Mesenchymal stem cell (in vitro differentiated cells and primary cell): Measurements from ENCODE around the gene TOMM70.
"Not testable (repeated sequence)": the region's sequence is repeated elsewhere in the genome, so short reads cannot be mapped to it uniquely, and the experiment has no call there.

Source experiments
- DNase-seq: peaks from one replicate; pipeline ENCODE4 v3.0.0-alpha.2; 2013
- H2AFZ ChIP-seq: one replicate; pipeline ENCODE4 v1.6.1; 2013; ENCODE audit warnings: low read depth, mild to moderate bottlenecking, control low read depth, inconsistent platforms, low read length, moderate library complexity
- H2AK5ac ChIP-seq: 2 replicates; pipeline ENCODE4 v1.6.1; 2013; ENCODE audit warnings: low read length, moderate library complexity, mild to moderate bottlenecking, inconsistent platforms; ENCODE audit not compliant: severe bottlenecking
- H2BK120ac ChIP-seq: one replicate; pipeline ENCODE4 v1.6.1; 2013; ENCODE audit warnings: low read depth, mild to moderate bottlenecking, inconsistent platforms, low read length, moderate library complexity
- H2BK12ac ChIP-seq, 2 experiments: one replicate each; pipeline ENCODE4 v1.6.1; 2013; ENCODE audit warnings: inconsistent platforms in 2 of 2, low read length in 2 of 2, mild to moderate bottlenecking in 2 of 2, moderate library complexity in 2 of 2, control low read depth in 1 of 2
- H2BK15ac ChIP-seq: one replicate; pipeline ENCODE4 v1.6.1; 2013; ENCODE audit warnings: mild to moderate bottlenecking, low read depth, inconsistent platforms; ENCODE audit not compliant: poor library complexity, severe bottlenecking
- H2BK5ac ChIP-seq: 2 replicates; pipeline ENCODE4 v1.6.1; 2013; ENCODE audit warnings: low read depth, mild to moderate bottlenecking, low read length, control low read depth, inconsistent platforms; ENCODE audit not compliant: poor library complexity, severe bottlenecking
- H3K14ac ChIP-seq, 2 experiments: one replicate each; pipeline ENCODE4 v1.6.1; 2013; ENCODE audit warnings: inconsistent platforms in 2 of 2, low read length in 2 of 2, control low read depth in 1 of 2, mild to moderate bottlenecking in 1 of 2, moderate library complexity in 1 of 2
- H3K18ac ChIP-seq, 2 experiments: one replicate each; pipeline ENCODE4 v1.6.1; 2013; ENCODE audit warnings: inconsistent platforms in 2 of 2, low read length in 2 of 2, control low read depth in 1 of 2, low read depth in 1 of 2, mild to moderate bottlenecking in 1 of 2
- H3K23ac ChIP-seq, 2 experiments: one replicate each; pipeline ENCODE4 v1.6.1; 2013; ENCODE audit warnings: inconsistent platforms in 2 of 2, low read length in 2 of 2, mild to moderate bottlenecking in 2 of 2, moderate library complexity in 2 of 2, control low read depth in 1 of 2
- H3K27ac ChIP-seq: 2 replicates; pipeline ENCODE4 v1.5.1; 2013; ENCODE audit warnings: mild to moderate bottlenecking, moderate library complexity, low read length, control low read depth, inconsistent platforms; ENCODE audit not compliant: poor library complexity, severe bottlenecking
- H3K27me3 ChIP-seq, 2 experiments: 2 replicates each; pipeline versions ENCODE4 v1.6.1 to v1.7.0; 2013; ENCODE audit warnings: low read length in 2 of 2, mild to moderate bottlenecking in 2 of 2, moderate library complexity in 2 of 2, control low read depth in 1 of 2, inconsistent platforms in 1 of 2; ENCODE audit not compliant: control insufficient read depth in 1 of 2, insufficient read depth in 1 of 2
- H3K36me3 ChIP-seq, 2 experiments: 2 replicates each; pipeline versions ENCODE4 v1.6.1 to v1.7.0; 2013; ENCODE audit warnings: low read length in 2 of 2, control low read depth in 1 of 2, inconsistent platforms in 1 of 2, low read depth in 1 of 2, mild to moderate bottlenecking in 1 of 2; ENCODE audit not compliant: insufficient read depth in 2 of 2, control insufficient read depth in 1 of 2
- H3K4ac ChIP-seq, 2 experiments: one replicate each; pipeline ENCODE4 v1.6.1; 2013; ENCODE audit warnings: inconsistent platforms in 2 of 2, low read length in 2 of 2, mild to moderate bottlenecking in 2 of 2, moderate library complexity in 2 of 2, control low read depth in 1 of 2, low read depth in 1 of 2
- H3K4me1 ChIP-seq: 2 replicates; pipeline ENCODE4 v1.6.1; 2013; ENCODE audit warnings: low read depth, low read length, control low read depth; ENCODE audit not compliant: control insufficient read depth, insufficient read depth
- H3K4me2 ChIP-seq: 2 replicates; pipeline ENCODE4 v1.6.1; 2013; ENCODE audit warnings: low read length, mild to moderate bottlenecking, inconsistent platforms; ENCODE audit not compliant: poor library complexity, severe bottlenecking
- H3K4me3 ChIP-seq, 2 experiments: 2 replicates each; pipeline versions ENCODE4 v1.5.1 to v1.7.0; 2013; ENCODE audit warnings: low read length in 2 of 2, mild to moderate bottlenecking in 2 of 2, control low read depth in 1 of 2, low read depth in 1 of 2; ENCODE audit not compliant: insufficient read depth in 1 of 2
- H3K79me1 ChIP-seq: replicated peaks from 2 replicates; pipeline ENCODE4 v1.6.1; 2013; ENCODE audit warnings: mild to moderate bottlenecking, control low read depth, low read length, inconsistent platforms; ENCODE audit not compliant: poor library complexity, severe bottlenecking
- H3K9ac ChIP-seq: 2 replicates; pipeline ENCODE4 v1.7.0; 2013; ENCODE audit warnings: mild to moderate bottlenecking, low read length, moderate library complexity
- H3K9me3 ChIP-seq: 2 replicates; pipeline ENCODE4 v1.7.0; 2013; ENCODE audit warnings: mild to moderate bottlenecking, low read length; ENCODE audit not compliant: control insufficient read depth
- H4K8ac ChIP-seq: one replicate; pipeline ENCODE4 v1.6.1; 2013; ENCODE audit warnings: inconsistent platforms, mild to moderate bottlenecking, low read length, moderate library complexity
- H4K91ac ChIP-seq: one replicate; pipeline ENCODE4 v1.6.1; 2013; ENCODE audit warnings: mild to moderate bottlenecking, low read length, inconsistent platforms
- WGBS: methylation state at CpG from one replicate; pipeline ENCODE4 v1.1.7; 2013; ENCODE audit warnings: mixed read lengths; 5-methylcytosine and 5-hydroxymethylcytosine counted together

The TOMM70 gene

GRCh38 chr3:100338911-100339310, 62.0 kb downstream of the TOMM70 start:
- H3K36me3 ChIP-seq: peaks cover 18 to 53% of the 10 kb centered on the region in 2 experiments
- peaks cover 22% of the 10 kb centered on the region for H3K79me1 ChIP-seq
- no peak overlapping the region for H2BK15ac ChIP-seq
- no peak overlapping the region for H4K8ac ChIP-seq
- no peak for DNase-seq
- no peak overlapping the region for H2AFZ ChIP-seq
- no peak overlapping the region for H4K91ac ChIP-seq
- H3K4me3 ChIP-seq: no peak overlapping the region
- H2BK12ac ChIP-seq: no peak overlapping the region
- H2AK5ac ChIP-seq: no peak overlapping the region
- H3K4ac ChIP-seq: no peak overlapping the region
- 98% methylated on average over 10 of the region's 10 CpGs for WGBS
- no peak overlapping the region for H3K14ac ChIP-seq
- no peaks in the 10 kb centered on the region for H3K27me3 ChIP-seq
- no peak overlapping the region for H2BK5ac ChIP-seq
- no peak overlapping the region for H3K9ac ChIP-seq
- no peak overlapping the region for H3K4me2 ChIP-seq
- H3K18ac ChIP-seq: no peak overlapping the region
- peaks cover 2% of the 10 kb centered on the region for H3K9me3 ChIP-seq
- no peak overlapping the region for H2BK120ac ChIP-seq
- H3K23ac ChIP-seq: no peak overlapping the region
- no peak overlapping the region for H3K27ac ChIP-seq
- H3K4me1 ChIP-seq: peaks cover 11% of the 10 kb centered on the region

- not testable (repeated sequence) for H2BK12ac ChIP-seq, H3K4me2 ChIP-seq, H3K14ac ChIP-seq, H3K18ac ChIP-seq, H2BK120ac ChIP-seq, H3K9me3 ChIP-seq, H2AK5ac ChIP-seq, H2BK5ac ChIP-seq, H2BK15ac ChIP-seq, H3K4me3 ChIP-seq, H2AFZ ChIP-seq, H4K8ac ChIP-seq, H3K27me3 ChIP-seq, H3K23ac ChIP-seq, H3K4ac ChIP-seq, H4K91ac ChIP-seq, H3K27ac ChIP-seq, DNase-seq
- Histone ChIP-seq H3K4me1 (peaks cover 12% of the 10 kb centered on the region), H3K9ac (peak overlapping the region; percentile 80), H3K36me3 (peaks cover 11 to 30% of the 10 kb centered on the region in 2 experiments), H3K79me1 (peaks cover 22% of the 10 kb centered on the region)
- WGBS: 99% methylated on average over 8 of the region's 10 CpGs
These were observed 64.7 kb downstream of the TOMM70 start for GRCh38 chr3:100336229-100336628.

- H3K27me3 ChIP-seq: no peaks in the 10 kb centered on the region
- no peak overlapping the region for H4K91ac ChIP-seq
- peak; percentile 18 for DNase-seq
- H3K18ac ChIP-seq: no peak overlapping the region
- no peak overlapping the region for H4K8ac ChIP-seq
- peaks cover 12% of the 10 kb centered on the region for H3K4me1 ChIP-seq
- WGBS: 89% methylated on average over 14 of the region's 14 CpGs
- peak overlapping the region in 1 of 2 experiments; percentile 17 for H2BK12ac ChIP-seq
- H2AK5ac ChIP-seq: peak overlapping the region; percentile 43
- peaks cover 11 to 22% of the 10 kb centered on the region in 2 experiments for H3K36me3 ChIP-seq
- H3K14ac ChIP-seq: no peak overlapping the region
- peaks cover 22% of the 10 kb centered on the region for H3K79me1 ChIP-seq
- no peak overlapping the region for H3K23ac ChIP-seq
- peak overlapping the region; percentile 80 for H3K9ac ChIP-seq
- H3K4me3 ChIP-seq: peak overlapping the region in 1 of 2 experiments; percentile 77
- no peak overlapping the region for H2AFZ ChIP-seq
- H3K27ac ChIP-seq: no peak overlapping the region
- no peaks in the 10 kb centered on the region for H3K9me3 ChIP-seq
- no peak overlapping the region for H2BK5ac ChIP-seq
- no peak overlapping the region for H2BK120ac ChIP-seq
- no peak overlapping the region for H3K4ac ChIP-seq
- H2BK15ac ChIP-seq: no peak overlapping the region
- H3K4me2 ChIP-seq: peak overlapping the region; percentile 79
These were observed 65.5 kb downstream of the TOMM70 start for GRCh38 chr3:100335434-100335833.

- peak within 1 kb of the TSS; percentile 39 for H2BK5ac ChIP-seq
- H3K9me3 ChIP-seq: no peaks in the 10 kb centered on the region
- H2AFZ ChIP-seq: peak within 1 kb of the TSS; percentile 98
- peak within 1 kb of the TSS; percentile 79 for H3K4me2 ChIP-seq
- peak within 1 kb of the TSS; percentile 94 for H4K8ac ChIP-seq
- peak within 1 kb of the TSS in 1 of 2 experiments; percentile 80 for H2BK12ac ChIP-seq
- peak within 1 kb of the TSS; percentile 1 for H4K91ac ChIP-seq
- H3K36me3 ChIP-seq: peaks cover 6 to 16% of the 10 kb centered on the region in 2 experiments
- H2BK120ac ChIP-seq: no peak within 1 kb of the TSS
- 1% methylated on average over 48 of the region's 77 CpGs for WGBS
- H3K23ac ChIP-seq: peak within 1 kb of the TSS in 1 of 2 experiments; percentile 53
- peaks cover 12% of the 10 kb centered on the region for H3K4me1 ChIP-seq
- peaks cover 18% of the 10 kb centered on the region for H3K79me1 ChIP-seq
- DNase-seq: peak; percentile 87
- H3K14ac ChIP-seq: peak within 1 kb of the TSS in 1 of 2 experiments; percentile 53
- peak within 1 kb of the TSS; percentile 80 for H3K9ac ChIP-seq
- H3K4ac ChIP-seq: peak within 1 kb of the TSS; percentile 76 to 87
- H3K27ac ChIP-seq: peak within 1 kb of the TSS; percentile 33
- peak within 1 kb of the TSS; percentile 73 to 76 for H3K18ac ChIP-seq
- H2BK15ac ChIP-seq: peak within 1 kb of the TSS; percentile 41
- H2AK5ac ChIP-seq: peak within 1 kb of the TSS; percentile 43
- no peaks in the 10 kb centered on the region for H3K27me3 ChIP-seq
- peak within 1 kb of the TSS; percentile 73 to 77 for H3K4me3 ChIP-seq
These were observed 66.2 kb downstream of the TOMM70 start, which contains the start of gene NIT2 for GRCh38 chr3:100334488-100335351. TSS of gene NIT2 (plus strand) at chr3:100334757. CDS start at chr3:100334792, 35 bp downstream.
